ENCODE data around the gene RBMS3. TPM values are rescaled to one million over a fixed set of nuclear protein-coding genes. Genes with fewer than 3 reads are reported as not detected.

Gene RBMS3
- total and polyA plus RNA-seq, 12 donors = 8.7 to 90.1 (median 51.2) TPM

GRCh38 chr3:29310865-29311264 is 30.0 kb downstream of the RBMS3 start:
- no peaks in the 10 kb centered on the region for H3K27me3 ChIP-seq
- no peaks in the 10 kb centered on the region for H3K36me3 ChIP-seq (replicated peaks in 1 of 2)

GRCh38 chr3:29311795-29312194 is 30.9 kb downstream of the RBMS3 start:
- Histone ChIP-seq H3K27ac (no peak overlapping the region), H3K27me3 (no peaks in the 10 kb centered on the region), H3K4me3 (no peak overlapping the region), H3K9me3 (replicated peaks in 1 of 3) (no peaks in the 10 kb centered on the region), H3K4me1 (replicated peaks in 1 of 2) (peaks cover 20 to 48% of the 10 kb centered on the region in 2 donors), H3K36me3 (replicated peaks in 1 of 2) (no peaks in the 10 kb centered on the region)
- intact Hi-C loops (cut with DNase I) = no loop called here
- WGBS, 4 donors = 77 to 83% (median 80%) methylated on average over 3 of the region's 3 CpGs
- TF ChIP-seq POLR2A (IDR thresholded peaks at IDR 0.05) = no peak
- no peak for TF ChIP-seq CTCF (IDR thresholded peaks at IDR 0.05)
- DNase-seq = no peak

More at GRCh38 chr3:29310865-29311264, 30.0 kb downstream of the RBMS3 start:
- no peak for DNase-seq
- 73 to 94% (median 81%) methylated on average over 1 of the region's 1 CpG for WGBS, 4 donors
- H3K4me1 ChIP-seq (replicated peaks in 1 of 2) = peaks cover 20 to 46% of the 10 kb centered on the region in 2 donors
- intact Hi-C loops (cut with DNase I) = no loop called here
- TF ChIP-seq CTCF (IDR thresholded peaks at IDR 0.05) (no peak), POLR2A (IDR thresholded peaks at IDR 0.05) (no peak)
- no peak overlapping the region for H3K4me3 ChIP-seq
- no peaks in the 10 kb centered on the region for H3K9me3 ChIP-seq (replicated peaks in 1 of 3)
- peak overlapping the region in 2 of 5 donors; percentile 4 to 6 for H3K27ac ChIP-seq

GRCh38 chr3:29312395-29312794 is 31.5 kb downstream of the RBMS3 start:
- H3K36me3 ChIP-seq (replicated peaks in 1 of 2) = no peaks in the 10 kb centered on the region
- peaks cover 20 to 54% of the 10 kb centered on the region in 2 donors for H3K4me1 ChIP-seq (replicated peaks in 1 of 2)
- WGBS, 4 donors = 70 to 81% (median 76%) methylated on average over 2 of the region's 2 CpGs
- intact Hi-C loops (cut with DNase I) = no loop called here
- H3K4me3 ChIP-seq = no peak overlapping the region
- no peaks in the 10 kb centered on the region for H3K27me3 ChIP-seq
- H3K27ac ChIP-seq = no peak overlapping the region
- H3K9me3 ChIP-seq (replicated peaks in 1 of 3) = no peaks in the 10 kb centered on the region
- no peak for DNase-seq
- TF ChIP-seq POLR2A (IDR thresholded peaks at IDR 0.05) (no peak), CTCF (IDR thresholded peaks at IDR 0.05) (no peak)

GRCh38 chr3:29312960-29313452 is 32.1 kb downstream of the RBMS3 start:
- WGBS, 4 donors = 14 to 27% (median 25%) methylated on average over 2 of the region's 2 CpGs
- Histone ChIP-seq H3K4me1 (replicated peaks in 1 of 2) (peaks cover 20 to 60% of the 10 kb centered on the region in 2 donors), H3K27ac (peak overlapping the region in 1 of 5 donors; percentile 8), H3K36me3 (replicated peaks in 1 of 2) (no peaks in the 10 kb centered on the region), H3K4me3 (no peak overlapping the region), H3K27me3 (no peaks in the 10 kb centered on the region), H3K9me3 (replicated peaks in 1 of 3) (no peaks in the 10 kb centered on the region)
- TF ChIP-seq CTCF (IDR thresholded peaks at IDR 0.05) = no peak
- no peak for DNase-seq
- intact Hi-C loops (cut with DNase I) = no loop called here
